Mesothelial cell of epicardium (in vitro differentiated cells): Measurements from ENCODE around the gene CANT1. TPM values are rescaled to one million over a fixed set of nuclear protein-coding genes. Genes with fewer than 3 reads are reported as not detected.
"Not testable (repeated sequence)": the region's sequence is repeated elsewhere in the genome, so short reads cannot be mapped to it uniquely, and the experiment has no call there.

Source experiments
- DNase-seq, 2 experiments: peaks; one replicate each; pipeline ENCODE4 v3.0.0; 2021; ENCODE audit warnings: low spot score in 2 of 2; ENCODE audit not compliant: unreplicated experiment in 2 of 2
- H3K27ac Mint-ChIP-seq: 2 replicates; pipeline ENCODE4 v1.8.0; 2021; ENCODE audit warnings: mixed read lengths
- H3K27me3 Mint-ChIP-seq: 2 replicates; pipeline ENCODE4 v1.8.0; 2021; ENCODE audit warnings: low read depth, mixed read lengths
- H3K36me3 Mint-ChIP-seq: 2 replicates; pipeline ENCODE4 v1.8.0; 2021; ENCODE audit warnings: mixed read lengths
- H3K4me1 Mint-ChIP-seq: 2 replicates; pipeline ENCODE4 v1.8.0; 2021; ENCODE audit warnings: mixed read lengths
- H3K4me3 Mint-ChIP-seq: 2 replicates; pipeline ENCODE4 v1.8.0; 2021; ENCODE audit warnings: mild to moderate bottlenecking, moderate library complexity, mixed read lengths
- H3K9me3 Mint-ChIP-seq: 2 replicates; pipeline ENCODE4 v1.8.0; 2021; ENCODE audit warnings: mixed read lengths
- total RNA-seq: library from RNA; stranded (reverse); gene quantifications from 3 replicates; pipeline ENCODE4 v1.2.1, GENCODE V29; 2021
- TF ChIP-seq, protein P1 (sequence below): fragments of 200-600 bp; sonication (generic); IDR thresholded peaks from one replicate; pipeline ENCODE4 v1.5.0; 2021; ENCODE audit warnings: antibody characterized with exemption; ENCODE audit not compliant: unreplicated experiment

CANT1 gene
- total RNA-seq, 1 donor from 2014 or later = 68.2 TPM

- no peaks in the 10 kb centered on the region for H3K9me3 Mint-ChIP-seq
- peaks cover 4% of the 10 kb centered on the region for H3K4me1 Mint-ChIP-seq
- H3K4me3 Mint-ChIP-seq = no peak overlapping the region
- H3K27ac Mint-ChIP-seq = no peak overlapping the region
- peaks cover 7% of the 10 kb centered on the region for H3K27me3 Mint-ChIP-seq
- DNase-seq = no peak
- TF ChIP-seq, protein P1, sequence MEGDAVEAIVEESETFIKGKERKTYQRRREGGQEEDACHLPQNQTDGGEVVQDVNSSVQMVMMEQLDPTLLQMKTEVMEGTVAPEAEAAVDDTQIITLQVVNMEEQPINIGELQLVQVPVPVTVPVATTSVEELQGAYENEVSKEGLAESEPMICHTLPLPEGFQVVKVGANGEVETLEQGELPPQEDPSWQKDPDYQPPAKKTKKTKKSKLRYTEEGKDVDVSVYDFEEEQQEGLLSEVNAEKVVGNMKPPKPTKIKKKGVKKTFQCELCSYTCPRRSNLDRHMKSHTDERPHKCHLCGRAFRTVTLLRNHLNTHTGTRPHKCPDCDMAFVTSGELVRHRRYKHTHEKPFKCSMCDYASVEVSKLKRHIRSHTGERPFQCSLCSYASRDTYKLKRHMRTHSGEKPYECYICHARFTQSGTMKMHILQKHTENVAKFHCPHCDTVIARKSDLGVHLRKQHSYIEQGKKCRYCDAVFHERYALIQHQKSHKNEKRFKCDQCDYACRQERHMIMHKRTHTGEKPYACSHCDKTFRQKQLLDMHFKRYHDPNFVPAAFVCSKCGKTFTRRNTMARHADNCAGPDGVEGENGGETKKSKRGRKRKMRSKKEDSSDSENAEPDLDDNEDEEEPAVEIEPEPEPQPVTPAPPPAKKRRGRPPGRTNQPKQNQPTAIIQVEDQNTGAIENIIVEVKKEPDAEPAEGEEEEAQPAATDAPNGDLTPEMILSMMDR = no peak
- H3K36me3 Mint-ChIP-seq = no peaks in the 10 kb centered on the region
Observed at GRCh38 chr17:79033046-79033616, 23.6 kb upstream of the CANT1 start.

DNA sequence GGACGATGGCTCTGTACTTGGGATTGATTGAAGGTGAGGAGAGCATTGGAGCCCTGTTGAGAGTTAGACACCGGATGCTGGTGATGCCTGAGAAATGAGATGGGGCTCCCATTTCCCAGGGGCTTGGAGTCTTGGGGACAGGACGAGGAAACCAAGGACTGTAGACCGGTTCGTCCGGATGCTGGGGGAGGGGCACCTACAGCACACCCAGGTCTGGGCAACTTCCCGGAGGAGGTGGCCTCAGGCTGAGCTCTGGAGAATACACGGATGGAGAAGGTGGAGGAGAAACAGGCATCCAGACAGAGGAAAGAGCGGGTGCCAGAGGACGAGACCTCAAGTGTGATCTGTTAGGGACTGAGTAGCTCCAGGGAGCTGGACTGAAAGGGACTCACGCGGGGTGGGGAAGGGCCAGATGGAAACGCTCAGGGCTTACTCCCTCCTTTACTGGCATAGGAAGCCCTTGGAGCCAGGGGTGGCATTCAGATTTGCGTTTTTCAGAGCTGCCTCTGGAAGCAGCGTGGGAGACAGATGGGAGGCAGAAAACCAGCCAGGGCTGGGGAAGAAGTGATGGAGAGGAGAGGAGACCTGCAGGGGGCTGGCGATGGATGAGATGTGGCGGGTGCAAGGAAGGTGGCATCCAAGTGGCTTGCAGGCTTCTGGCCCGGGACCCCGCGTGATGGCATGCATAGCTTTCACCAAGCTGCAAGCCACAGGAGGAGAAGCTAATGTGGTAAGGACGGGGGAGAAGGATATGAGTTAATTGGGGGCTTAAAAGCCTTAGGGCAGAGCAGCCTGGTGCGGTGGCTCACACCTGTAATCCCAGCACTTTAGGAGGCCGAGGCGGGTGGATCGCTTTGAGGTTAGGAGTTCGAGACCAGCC lies 22.7 kb upstream of the CANT1 start:
- no peaks in the 10 kb centered on the region for H3K9me3 Mint-ChIP-seq
- H3K27ac Mint-ChIP-seq = no peak overlapping the region
- H3K36me3 Mint-ChIP-seq = no peaks in the 10 kb centered on the region
- no peak for DNase-seq
- no peak overlapping the region for H3K4me3 Mint-ChIP-seq
- H3K27me3 Mint-ChIP-seq = peaks cover 7% of the 10 kb centered on the region
- peaks cover 13% of the 10 kb centered on the region for H3K4me1 Mint-ChIP-seq
- TF ChIP-seq, protein P1 = no peak

GRCh38 chr17:79030636-79031035 lies 21.1 kb upstream of the CANT1 start:
- H3K27ac Mint-ChIP-seq, H3K36me3 Mint-ChIP-seq, H3K9me3 Mint-ChIP-seq, H3K27me3 Mint-ChIP-seq, H3K4me3 Mint-ChIP-seq, DNase-seq: not testable (repeated sequence)
- peaks cover 24% of the 10 kb centered on the region for H3K4me1 Mint-ChIP-seq

GRCh38 chr17:79029327-79030009 lies 19.9 kb upstream of the CANT1 start:
- Mint-ChIP-seq H3K4me3 (no peak overlapping the region), H3K4me1 (peaks cover 33% of the 10 kb centered on the region), H3K9me3 (no peaks in the 10 kb centered on the region), H3K27ac (no peak overlapping the region), H3K36me3 (no peaks in the 10 kb centered on the region), H3K27me3 (peaks cover 12% of the 10 kb centered on the region)
- DNase-seq = no peak
- TF ChIP-seq, protein P1 = no peak

GRCh38 chr17:79028496-79029326 lies 19.1 kb upstream of the CANT1 start:
- Mint-ChIP-seq H3K27ac (no peak overlapping the region), H3K4me3 (no peak overlapping the region), H3K36me3 (no peaks in the 10 kb centered on the region), H3K4me1 (peaks cover 36% of the 10 kb centered on the region), H3K9me3 (no peaks in the 10 kb centered on the region), H3K27me3 (peaks cover 14% of the 10 kb centered on the region)
- TF ChIP-seq, protein P1 = no peak
- no peak for DNase-seq
